Astrocyte (in vitro differentiated cells and primary cell): ENCODE data around the gene CLEC16A. TPM values are rescaled to one million over a fixed set of nuclear protein-coding genes. Genes with fewer than 3 reads are reported as not detected.

Source experiments
- DNase-seq: peaks from one replicate; pipeline ENCODE4 v3.0.0-alpha.2; 2010; ENCODE audit warnings: low read depth
- FAIRE-seq: peaks from 2 replicates; lab custom pipeline; 2011; peaks lifted over from hg19 to GRCh38; lab: Jason Lieb, UNC
- H2AFZ ChIP-seq: 2 replicates; pipeline ENCODE4 v1.6.0; 2012; ENCODE audit warnings: low read depth, low read length, inconsistent platforms
- H3K27ac ChIP-seq: 2 replicates; pipeline ENCODE4 v1.5.1; 2011; ENCODE audit warnings: low read depth, low read length, inconsistent platforms
- H3K27me3 ChIP-seq: 2 replicates; pipeline ENCODE4 v1.6.0; 2011; ENCODE audit warnings: low read length, inconsistent platforms; ENCODE audit not compliant: insufficient read depth
- H3K36me3 ChIP-seq: 2 replicates; pipeline ENCODE4 v1.5.1; 2011; ENCODE audit warnings: low read length, inconsistent platforms; ENCODE audit not compliant: insufficient read depth
- H3K4me1 ChIP-seq: 2 replicates; pipeline ENCODE4 v1.5.1; 2011; ENCODE audit warnings: low read length, inconsistent platforms; ENCODE audit not compliant: insufficient read depth
- H3K4me2 ChIP-seq: 2 replicates; pipeline ENCODE4 v1.6.0; 2012; ENCODE audit warnings: low read length, inconsistent platforms
- H3K4me3 ChIP-seq: 2 replicates; pipeline ENCODE4 v1.5.1; 2011; ENCODE audit warnings: low read depth, mild to moderate bottlenecking, low read length, inconsistent platforms; ENCODE audit not compliant: insufficient read depth
- H3K79me2 ChIP-seq: 2 replicates; pipeline ENCODE4 v1.6.0; 2012; ENCODE audit warnings: mild to moderate bottlenecking, low read length, inconsistent platforms; ENCODE audit not compliant: insufficient read depth
- H3K9ac ChIP-seq: 2 replicates; pipeline ENCODE4 v1.6.0; 2012; ENCODE audit warnings: mild to moderate bottlenecking, low read length, inconsistent platforms
- H3K9me3 ChIP-seq: 2 replicates; pipeline ENCODE4 v1.5.1; 2012; ENCODE audit warnings: low read depth, mild to moderate bottlenecking, low read length, inconsistent platforms; ENCODE audit not compliant: insufficient read depth
- H4K20me1 ChIP-seq: 2 replicates; pipeline ENCODE4 v1.6.0; 2012; ENCODE audit warnings: low read length, inconsistent platforms; ENCODE audit not compliant: insufficient read depth
- H3K27ac Mint-ChIP-seq: one replicate; pipeline ENCODE4 v1.8.0; 2021; ENCODE audit warnings: mild to moderate bottlenecking, mixed read lengths; ENCODE audit not compliant: unreplicated experiment
- H3K27me3 Mint-ChIP-seq: one replicate; pipeline ENCODE4 v1.8.0; 2021; ENCODE audit warnings: low read depth, mixed read lengths; ENCODE audit not compliant: unreplicated experiment
- H3K36me3 Mint-ChIP-seq: one replicate; pipeline ENCODE4 v1.8.0; 2021; ENCODE audit warnings: low read depth, mixed read lengths; ENCODE audit not compliant: unreplicated experiment
- H3K4me1 Mint-ChIP-seq: one replicate; pipeline ENCODE4 v1.8.0; 2021; ENCODE audit warnings: low read depth, mixed read lengths; ENCODE audit not compliant: unreplicated experiment
- H3K4me3 Mint-ChIP-seq: one replicate; pipeline ENCODE4 v1.8.0; 2021; ENCODE audit warnings: mild to moderate bottlenecking, moderate library complexity, mixed read lengths; ENCODE audit not compliant: unreplicated experiment
- H3K9me3 Mint-ChIP-seq: one replicate; pipeline ENCODE4 v1.8.0; 2021; ENCODE audit warnings: mild to moderate bottlenecking, mixed read lengths; ENCODE audit not compliant: unreplicated experiment
- EZH2 ChIP-seq: IDR thresholded peaks from 2 replicates; pipeline ENCODE4 v1.6.1; 2012; ENCODE audit warnings: mild to moderate bottlenecking, low read length, inconsistent platforms; ENCODE audit not compliant: insufficient read depth
- total RNA-seq: library from RNA; stranded (reverse); gene quantifications from 2 replicates; pipeline ENCODE4 v1.2.1, GENCODE V29; 2021
- TF ChIP-seq, protein P1 (sequence below): IDR thresholded peaks from 2 replicates; pipeline ENCODE4 v1.5.1; 2011; ENCODE audit warnings: low read depth, mild to moderate bottlenecking, inconsistent platforms, low read length, moderate library complexity; ENCODE audit not compliant: insufficient read depth

The CLEC16A gene
- total RNA-seq, 1 donor from 2014 or later = 31.7 TPM

DNA sequence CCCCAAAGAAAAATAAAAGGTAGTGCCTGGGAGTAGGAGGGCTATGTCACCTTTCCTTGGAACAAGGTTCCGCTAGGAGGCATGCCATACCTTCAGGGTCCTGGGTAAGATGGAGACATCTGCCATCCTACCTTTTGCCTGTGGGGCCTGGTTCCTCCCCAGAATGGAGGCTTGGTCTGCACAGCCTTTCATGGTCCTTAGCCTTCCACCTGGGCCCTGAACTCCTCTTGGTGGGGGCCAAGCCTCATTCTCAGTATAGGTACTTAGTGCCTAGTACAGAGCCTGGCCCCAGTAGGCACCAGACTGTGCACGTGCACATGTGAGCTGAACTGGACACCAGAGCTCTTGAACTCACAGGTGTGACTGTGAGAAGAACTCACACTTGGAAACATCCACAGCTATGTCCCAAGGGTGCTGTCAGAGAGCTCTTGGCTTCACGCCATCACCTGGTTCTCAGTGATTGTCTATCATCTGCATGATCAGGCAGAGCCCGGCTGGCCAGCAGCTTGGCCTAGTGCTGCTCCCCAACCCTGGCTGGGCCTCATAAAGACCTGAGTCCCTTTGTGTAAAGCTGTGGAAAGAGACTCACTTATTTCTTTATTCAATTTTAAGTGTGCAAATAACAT is 168.5 kb downstream of the CLEC16A start:
- Histone ChIP-seq H3K27me3 (no peaks in the 10 kb centered on the region), H3K27ac (no peak overlapping the region), H3K4me2 (no peak overlapping the region), H3K9ac (no peak overlapping the region), H3K36me3 (no peaks in the 10 kb centered on the region), H4K20me1 (no peaks in the 10 kb centered on the region), H3K9me3 (no peaks in the 10 kb centered on the region), H3K4me1 (peaks cover 28% of the 10 kb centered on the region), H3K4me3 (no peak overlapping the region), H2AFZ (no peak overlapping the region), H3K79me2 (no peaks in the 10 kb centered on the region)
- peaks cover 15% of the 10 kb centered on the region for H3K4me1 Mint-ChIP-seq
- peaks cover 3% of the 10 kb centered on the region for H3K9me3 Mint-ChIP-seq
- H3K36me3 Mint-ChIP-seq = peaks cover 9% of the 10 kb centered on the region
- FAIRE-seq (no peak), DNase-seq (no peak)
- no peak overlapping the region for H3K27ac Mint-ChIP-seq
- no peak for TF ChIP-seq EZH2
- TF ChIP-seq, protein P1, sequence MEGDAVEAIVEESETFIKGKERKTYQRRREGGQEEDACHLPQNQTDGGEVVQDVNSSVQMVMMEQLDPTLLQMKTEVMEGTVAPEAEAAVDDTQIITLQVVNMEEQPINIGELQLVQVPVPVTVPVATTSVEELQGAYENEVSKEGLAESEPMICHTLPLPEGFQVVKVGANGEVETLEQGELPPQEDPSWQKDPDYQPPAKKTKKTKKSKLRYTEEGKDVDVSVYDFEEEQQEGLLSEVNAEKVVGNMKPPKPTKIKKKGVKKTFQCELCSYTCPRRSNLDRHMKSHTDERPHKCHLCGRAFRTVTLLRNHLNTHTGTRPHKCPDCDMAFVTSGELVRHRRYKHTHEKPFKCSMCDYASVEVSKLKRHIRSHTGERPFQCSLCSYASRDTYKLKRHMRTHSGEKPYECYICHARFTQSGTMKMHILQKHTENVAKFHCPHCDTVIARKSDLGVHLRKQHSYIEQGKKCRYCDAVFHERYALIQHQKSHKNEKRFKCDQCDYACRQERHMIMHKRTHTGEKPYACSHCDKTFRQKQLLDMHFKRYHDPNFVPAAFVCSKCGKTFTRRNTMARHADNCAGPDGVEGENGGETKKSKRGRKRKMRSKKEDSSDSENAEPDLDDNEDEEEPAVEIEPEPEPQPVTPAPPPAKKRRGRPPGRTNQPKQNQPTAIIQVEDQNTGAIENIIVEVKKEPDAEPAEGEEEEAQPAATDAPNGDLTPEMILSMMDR = no peak
- no peaks in the 10 kb centered on the region for H3K27me3 Mint-ChIP-seq
- H3K4me3 Mint-ChIP-seq = no peak overlapping the region

DNA sequence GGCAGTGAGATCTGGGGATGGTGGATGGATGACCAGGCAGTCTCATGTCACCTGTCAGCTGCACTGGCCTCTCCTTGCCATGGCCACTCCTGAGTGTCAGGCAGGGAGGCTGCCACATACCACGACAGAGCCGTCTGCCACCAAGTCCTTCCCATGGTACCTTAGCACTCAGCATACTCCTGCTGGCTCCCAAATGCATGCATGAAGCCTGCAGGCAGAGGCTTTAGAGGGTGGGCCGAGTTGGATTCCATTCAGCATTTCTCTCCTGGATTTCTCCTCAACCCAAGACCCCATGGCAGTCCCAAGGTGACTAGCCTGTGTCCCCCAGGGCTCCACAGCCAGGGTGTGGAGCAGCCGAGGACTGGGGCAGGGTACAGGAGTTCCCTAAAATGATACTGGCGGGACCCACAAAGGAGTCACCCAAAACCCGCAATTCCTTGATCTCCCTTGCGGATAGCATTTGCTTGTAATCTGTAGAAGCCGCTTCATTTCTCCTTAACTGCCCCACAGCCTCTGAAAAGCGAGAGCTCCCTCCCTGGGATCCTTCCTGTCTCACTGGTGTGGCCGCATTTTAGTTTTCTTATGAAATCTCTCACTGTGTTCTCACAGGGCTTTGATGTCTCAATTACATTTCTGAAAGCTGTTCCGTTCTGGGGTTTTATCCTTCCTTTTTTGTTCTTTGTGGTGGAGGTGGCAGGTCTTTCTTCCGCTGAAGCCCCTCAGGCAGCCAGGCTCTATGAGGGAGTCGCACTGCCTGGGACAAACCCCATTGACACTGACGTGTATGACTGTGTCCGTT is 170.2 kb downstream of the CLEC16A start:
- Histone ChIP-seq H3K4me3 (no peak overlapping the region), H3K79me2 (no peaks in the 10 kb centered on the region), H3K9ac (no peak overlapping the region), H3K4me2 (no peak overlapping the region), H3K27ac (no peak overlapping the region), H3K9me3 (no peaks in the 10 kb centered on the region), H3K27me3 (no peaks in the 10 kb centered on the region), H3K36me3 (no peaks in the 10 kb centered on the region), H3K4me1 (peaks cover 26% of the 10 kb centered on the region), H2AFZ (no peak overlapping the region), H4K20me1 (no peaks in the 10 kb centered on the region)
- peaks cover 3% of the 10 kb centered on the region for H3K9me3 Mint-ChIP-seq
- H3K27me3 Mint-ChIP-seq = no peaks in the 10 kb centered on the region
- no peak overlapping the region for H3K4me3 Mint-ChIP-seq
- peaks cover 24% of the 10 kb centered on the region for H3K4me1 Mint-ChIP-seq
- peak overlapping the region; percentile 58 for H3K27ac Mint-ChIP-seq
- DNase-seq = no peak
- TF ChIP-seq, protein P1 = no peak
- no peak for TF ChIP-seq EZH2
- no peak for FAIRE-seq
- peaks cover 9% of the 10 kb centered on the region for H3K36me3 Mint-ChIP-seq
